HG03558 (cell line): ENCODE results near the gene LNX2.
A peak's percentile ranks its signal among the peaks of the same experiment; 100 is the strongest.
"Not testable (repeated sequence)": the region's sequence is repeated elsewhere in the genome, so short reads cannot be mapped to it uniquely, and the experiment has no call there.

ENCODE experiments used
- ATAC-seq: cut with Tn5 transposase; IDR thresholded peaks from one replicate; pipeline ENCODE4 v1.9.1; 2021; ENCODE audit warnings: moderate number of reproducible peaks; ENCODE audit not compliant: unreplicated experiment; ENCODE audit errors: extremely low read depth

The LNX2 gene

GRCh38 chr13:27638001-27638400 lies 17.7 kb upstream of the LNX2 start:
- ATAC-seq, result no peak

GRCh38 chr13:27637289-27637626 lies 16.9 kb upstream of the LNX2 start:
- no peak for ATAC-seq

- no peak for ATAC-seq
Measured at GRCh38 chr13:27636589-27637288, 16.4 kb upstream of the LNX2 start.

GRCh38 chr13:27635266-27635665 lies 14.9 kb upstream of the LNX2 start:
- ATAC-seq, result no peak

GRCh38 chr13:27634791-27635190 lies 14.5 kb upstream of the LNX2 start:
- no peak for ATAC-seq

GRCh38 chr13:27634231-27634630 lies 13.9 kb upstream of the LNX2 start:
- ATAC-seq, result no peak

- ATAC-seq, result no peak
Measured at GRCh38 chr13:27632648-27633047, 12.3 kb upstream of the LNX2 start.

GRCh38 chr13:27632214-27632613 lies 11.9 kb upstream of the LNX2 start:
- no peak for ATAC-seq

- ATAC-seq, result no peak
Measured at GRCh38 chr13:27631665-27632064, 11.3 kb upstream of the LNX2 start.

- ATAC-seq, result no peak
Measured at GRCh38 chr13:27631156-27631555, 10.8 kb upstream of the LNX2 start.

GRCh38 chr13:27628766-27629165 lies 8.4 kb upstream of the LNX2 start:
- not testable (repeated sequence) for ATAC-seq

GRCh38 chr13:27628081-27628480 lies 7.8 kb upstream of the LNX2 start:
- ATAC-seq, result no peak

- ATAC-seq, result no peak
Measured at GRCh38 chr13:27627380-27627779, 7.1 kb upstream of the LNX2 start.

GRCh38 chr13:27625839-27626238 lies 5.5 kb upstream of the LNX2 start:
- no peak for ATAC-seq

GRCh38 chr13:27624071-27624470 lies 3.7 kb upstream of the LNX2 start:
- ATAC-seq, result no peak

GRCh38 chr13:27622881-27623280 lies 2.6 kb upstream of the LNX2 start:
- no peak for ATAC-seq

- no peak for ATAC-seq
Measured at GRCh38 chr13:27622102-27622820, 1.9 kb upstream of the LNX2 start.

GRCh38 chr13:27621366-27622101 lies 1.2 kb upstream of the LNX2 start, which contains the start of gene POLR1D:
POLR1D (plus strand) TSS chr13:27621892; CDS start chr13:27621984, 92 bp downstream.
- peak; percentile 45 for ATAC-seq

- ATAC-seq, result no peak
Measured at GRCh38 chr13:27621116-27621365, 712 bp upstream of the LNX2 start.

GRCh38 chr13:27619728-27620376 lies 477 bp downstream of the LNX2 start:
- peak; percentile 25 for ATAC-seq

GRCh38 chr13:27619093-27619727 lies 1.1 kb downstream of the LNX2 start:
- no peak for ATAC-seq
